Measurements from ENCODE around the gene CCDC57.

DNA sequence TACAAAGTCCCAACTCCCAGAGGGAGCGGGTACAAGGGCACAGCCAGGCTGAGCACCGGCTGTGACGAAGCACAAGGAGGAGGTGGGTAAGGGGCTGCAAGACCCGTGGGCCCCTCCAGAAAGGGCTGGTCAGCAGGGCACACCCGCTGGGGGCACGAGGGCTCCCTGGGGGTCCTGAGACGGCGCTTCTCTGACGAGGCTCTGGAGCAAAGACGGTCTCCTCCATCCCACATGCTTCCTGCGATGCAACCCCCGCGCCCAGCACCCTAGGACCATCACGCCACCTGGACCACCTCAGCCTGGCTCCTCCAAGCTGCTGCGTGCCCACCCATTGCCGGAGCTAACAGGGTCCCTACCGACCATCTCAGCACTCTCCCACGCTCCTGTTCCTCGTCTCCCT lies 8.7 kb downstream of the CCDC57 start:
- no peak for TF ChIP-seq EZH2 (IDR thresholded peaks at IDR 0.05; ENCODE audit: low read length, unreplicated experiment)
- TF ChIP-seq, protein P1, sequence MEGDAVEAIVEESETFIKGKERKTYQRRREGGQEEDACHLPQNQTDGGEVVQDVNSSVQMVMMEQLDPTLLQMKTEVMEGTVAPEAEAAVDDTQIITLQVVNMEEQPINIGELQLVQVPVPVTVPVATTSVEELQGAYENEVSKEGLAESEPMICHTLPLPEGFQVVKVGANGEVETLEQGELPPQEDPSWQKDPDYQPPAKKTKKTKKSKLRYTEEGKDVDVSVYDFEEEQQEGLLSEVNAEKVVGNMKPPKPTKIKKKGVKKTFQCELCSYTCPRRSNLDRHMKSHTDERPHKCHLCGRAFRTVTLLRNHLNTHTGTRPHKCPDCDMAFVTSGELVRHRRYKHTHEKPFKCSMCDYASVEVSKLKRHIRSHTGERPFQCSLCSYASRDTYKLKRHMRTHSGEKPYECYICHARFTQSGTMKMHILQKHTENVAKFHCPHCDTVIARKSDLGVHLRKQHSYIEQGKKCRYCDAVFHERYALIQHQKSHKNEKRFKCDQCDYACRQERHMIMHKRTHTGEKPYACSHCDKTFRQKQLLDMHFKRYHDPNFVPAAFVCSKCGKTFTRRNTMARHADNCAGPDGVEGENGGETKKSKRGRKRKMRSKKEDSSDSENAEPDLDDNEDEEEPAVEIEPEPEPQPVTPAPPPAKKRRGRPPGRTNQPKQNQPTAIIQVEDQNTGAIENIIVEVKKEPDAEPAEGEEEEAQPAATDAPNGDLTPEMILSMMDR (conservative IDR thresholded peaks at IDR 0.05; ENCODE audit: low read depth, low read length) = no peak
- TF ChIP-seq EZH2phosphoT487 (IDR thresholded peaks at IDR 0.05; ENCODE audit: borderline replicate concordance, low read length) = no peak
